Panc1 (cell line): ENCODE data around the gene RABEP1.

Experiments
- REST ChIP-seq, 2 experiments: IDR thresholded peaks; 2 replicates each; pipeline ENCODE4 v1.6.1; 2011 to 2012; ENCODE audit warnings: low read depth in 2 of 2, control low read depth in 1 of 2, low read length in 1 of 2, mild to moderate bottlenecking in 1 of 2, moderate library complexity in 1 of 2; ENCODE audit not compliant: insufficient read depth in 1 of 2
- TF ChIP-seq, protein P1 (sequence below): fragments of 450-650 bp; IDR thresholded peaks from 2 replicates; pipeline ENCODE4 v1.5.1; 2017; ENCODE audit warnings: mild to moderate bottlenecking

DNA sequence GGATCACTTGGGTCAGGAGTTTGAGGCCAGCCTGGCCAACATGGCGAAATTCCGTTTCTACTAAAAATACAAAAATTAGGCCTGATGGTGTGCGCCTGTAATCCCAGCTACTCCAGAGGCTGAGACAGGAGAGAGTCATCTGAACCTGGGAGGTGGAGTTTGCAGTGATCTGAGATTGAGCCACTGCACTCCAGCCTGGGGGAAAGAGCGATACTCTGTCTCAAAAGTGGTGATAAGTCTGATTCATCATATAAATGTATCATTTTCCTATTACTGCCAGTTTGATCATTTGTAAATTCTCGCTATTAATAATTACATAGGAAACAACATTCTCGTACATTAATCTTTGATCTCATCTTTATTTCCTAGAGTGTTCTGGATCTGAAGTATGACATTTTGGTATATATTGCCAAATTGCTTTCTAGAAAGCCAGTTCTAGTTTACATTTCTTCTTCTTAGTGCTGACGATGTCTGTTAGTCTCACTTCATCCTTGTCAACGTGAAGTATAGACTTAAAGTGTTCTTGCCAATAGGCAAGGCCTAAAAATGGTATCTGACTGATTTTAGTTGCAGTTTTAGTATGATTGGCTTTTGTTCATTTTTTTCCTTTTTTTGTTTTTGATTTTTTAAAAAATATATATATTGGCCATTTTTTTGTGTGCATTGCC lies 9.7 kb downstream of the RABEP1 start:
- TF ChIP-seq, protein P1, sequence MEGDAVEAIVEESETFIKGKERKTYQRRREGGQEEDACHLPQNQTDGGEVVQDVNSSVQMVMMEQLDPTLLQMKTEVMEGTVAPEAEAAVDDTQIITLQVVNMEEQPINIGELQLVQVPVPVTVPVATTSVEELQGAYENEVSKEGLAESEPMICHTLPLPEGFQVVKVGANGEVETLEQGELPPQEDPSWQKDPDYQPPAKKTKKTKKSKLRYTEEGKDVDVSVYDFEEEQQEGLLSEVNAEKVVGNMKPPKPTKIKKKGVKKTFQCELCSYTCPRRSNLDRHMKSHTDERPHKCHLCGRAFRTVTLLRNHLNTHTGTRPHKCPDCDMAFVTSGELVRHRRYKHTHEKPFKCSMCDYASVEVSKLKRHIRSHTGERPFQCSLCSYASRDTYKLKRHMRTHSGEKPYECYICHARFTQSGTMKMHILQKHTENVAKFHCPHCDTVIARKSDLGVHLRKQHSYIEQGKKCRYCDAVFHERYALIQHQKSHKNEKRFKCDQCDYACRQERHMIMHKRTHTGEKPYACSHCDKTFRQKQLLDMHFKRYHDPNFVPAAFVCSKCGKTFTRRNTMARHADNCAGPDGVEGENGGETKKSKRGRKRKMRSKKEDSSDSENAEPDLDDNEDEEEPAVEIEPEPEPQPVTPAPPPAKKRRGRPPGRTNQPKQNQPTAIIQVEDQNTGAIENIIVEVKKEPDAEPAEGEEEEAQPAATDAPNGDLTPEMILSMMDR = no peak
- no peak for TF ChIP-seq REST (IDR thresholded peaks at IDR 0.05; ENCODE audit: insufficient read depth in 1 of 2, low read depth in 2 of 2, low read length in 1 of 2)
